HG02642 (cell line): ENCODE measurements around the gene PSG5.
"Not testable (repeated sequence)": the region's sequence is repeated elsewhere in the genome, so short reads cannot be mapped to it uniquely, and the experiment has no call there.

Experiments used
- ATAC-seq: cut with Tn5 transposase; IDR thresholded peaks from one replicate; pipeline ENCODE4 v1.9.1; 2021; ENCODE audit warnings: mild to moderate bottlenecking; ENCODE audit not compliant: unreplicated experiment, poor library complexity

The PSG5 gene

GRCh38 chr19:43192381-43193155, 6.2 kb upstream of the PSG5 start:
- ATAC-seq: not testable (repeated sequence)

- ATAC-seq: not testable (repeated sequence)
Observed at GRCh38 chr19:43188092-43188491, 1.8 kb upstream of the PSG5 start.

- ATAC-seq: not testable (repeated sequence)
Observed at GRCh38 chr19:43181869-43182771, 4.2 kb downstream of the PSG5 start.

- ATAC-seq: not testable (repeated sequence)
Observed at GRCh38 chr19:43179569-43180147, 6.7 kb downstream of the PSG5 start.

GRCh38 chr19:43178577-43178976, 7.8 kb downstream of the PSG5 start:
- ATAC-seq: not testable (repeated sequence)

- ATAC-seq: not testable (repeated sequence)
Observed at GRCh38 chr19:43165906-43166305, 20.4 kb downstream of the PSG5 start.

GRCh38 chr19:43163135-43163534, 23.2 kb downstream of the PSG5 start:
- not testable (repeated sequence) for ATAC-seq

- ATAC-seq: not testable (repeated sequence)
Observed at GRCh38 chr19:43162261-43162660, 24.1 kb downstream of the PSG5 start.

GRCh38 chr19:43152214-43152613, 34.1 kb downstream of the PSG5 start:
- ATAC-seq: no peak

GRCh38 chr19:43149788-43150187, 36.5 kb downstream of the PSG5 start:
- ATAC-seq: not testable (repeated sequence)

- no peak for ATAC-seq
Observed at GRCh38 chr19:43148233-43148632, 38.1 kb downstream of the PSG5 start.

- ATAC-seq: not testable (repeated sequence)
Observed at GRCh38 chr19:43141763-43142162, 44.6 kb downstream of the PSG5 start.

GRCh38 chr19:43132696-43133095, 53.6 kb downstream of the PSG5 start:
- no peak for ATAC-seq

GRCh38 chr19:43131281-43131842, 55.0 kb downstream of the PSG5 start:
- ATAC-seq: not testable (repeated sequence)

GRCh38 chr19:43129197-43129596, 57.1 kb downstream of the PSG5 start:
- ATAC-seq: not testable (repeated sequence)

- ATAC-seq: not testable (repeated sequence)
Observed at GRCh38 chr19:43127336-43127735, 59.0 kb downstream of the PSG5 start.

GRCh38 chr19:43126720-43127119, 59.6 kb downstream of the PSG5 start:
- ATAC-seq: no peak

GRCh38 chr19:43124360-43124759, 62.0 kb downstream of the PSG5 start:
- no peak for ATAC-seq

GRCh38 chr19:43120433-43121026, 65.8 kb downstream of the PSG5 start:
- not testable (repeated sequence) for ATAC-seq

GRCh38 chr19:43119526-43119925, 66.8 kb downstream of the PSG5 start:
- not testable (repeated sequence) for ATAC-seq
